Endodermal cell (in vitro differentiated cells): ENCODE results near the gene GCG. TPM values are rescaled to one million over a fixed set of nuclear protein-coding genes. Genes with fewer than 3 reads are reported as not detected.
A peak's percentile ranks its signal among the peaks of the same experiment; 100 is the strongest.

Source experiments
- DNase-seq: peaks from one replicate; pipeline ENCODE4 v3.0.0-alpha.2; 2017
- H3K27ac ChIP-seq: 2 replicates; pipeline ENCODE4 v1.5.1; 2013; ENCODE audit warnings: mild to moderate bottlenecking, low read depth, low read length, moderate library complexity
- H3K27me3 ChIP-seq: 2 replicates; pipeline ENCODE4 v1.6.1; 2013; ENCODE audit warnings: mild to moderate bottlenecking, low read length, moderate library complexity; ENCODE audit not compliant: insufficient read depth, control insufficient read depth, poor library complexity, severe bottlenecking
- H3K36me3 ChIP-seq: 2 replicates; pipeline ENCODE4 v1.7.0; 2013; ENCODE audit warnings: mild to moderate bottlenecking, low read length, moderate library complexity; ENCODE audit not compliant: control insufficient read depth, insufficient read depth
- H3K4me1 ChIP-seq: one replicate; pipeline ENCODE4 v1.7.0; 2013; ENCODE audit warnings: low read length; ENCODE audit not compliant: control insufficient read depth, insufficient read depth
- H3K4me3 ChIP-seq: 2 replicates; pipeline ENCODE4 v1.5.1; 2013; ENCODE audit warnings: mild to moderate bottlenecking, low read length, moderate library complexity
- H3K9ac ChIP-seq: 2 replicates; pipeline ENCODE4 v1.6.1; 2013; ENCODE audit warnings: mild to moderate bottlenecking, low read length, moderate library complexity; ENCODE audit not compliant: poor library complexity, severe bottlenecking; ENCODE audit errors: extremely low read depth
- H3K9me3 ChIP-seq: 2 replicates; pipeline ENCODE4 v1.6.1; 2013; ENCODE audit warnings: mild to moderate bottlenecking, low read length, moderate library complexity; ENCODE audit not compliant: control insufficient read depth
- H3K27ac Mint-ChIP-seq: 2 replicates; pipeline ENCODE4 v1.8.0; 2020; ENCODE audit warnings: mixed read lengths
- H3K27me3 Mint-ChIP-seq: 2 replicates; pipeline ENCODE4 v1.8.0; 2021; ENCODE audit warnings: mild to moderate bottlenecking, mixed read lengths; ENCODE audit not compliant: insufficient read depth
- H3K36me3 Mint-ChIP-seq: 2 replicates; pipeline ENCODE4 v1.8.0; 2020; ENCODE audit warnings: low read depth, mixed read lengths
- H3K4me1 Mint-ChIP-seq: 2 replicates; pipeline ENCODE4 v1.8.0; 2020; ENCODE audit warnings: mixed read lengths
- H3K4me3 Mint-ChIP-seq: 2 replicates; pipeline ENCODE4 v1.8.0; 2020; ENCODE audit warnings: mild to moderate bottlenecking, moderate library complexity, mixed read lengths
- H3K9me3 Mint-ChIP-seq: 2 replicates; pipeline ENCODE4 v1.8.0; 2020; ENCODE audit warnings: mild to moderate bottlenecking, mixed read lengths
- WGBS, 2 experiments: methylation state at CpG; one replicate each; pipeline versions ENCODE4 v1.1.5 to v1.1.7; 2013; ENCODE audit warnings: missing lambda C conversion rate in 2 of 2, mixed read lengths in 1 of 2; ENCODE audit not compliant: insufficient coverage in 1 of 2, insufficient read length in 1 of 2; 5-methylcytosine and 5-hydroxymethylcytosine counted together
- total RNA-seq, 2 donors: library from RNA; stranded (reverse); fragmentation: NEBNext Ultra II Directional in 1 of 2; extraction: Animal tissue kit (Norgen Biotek cat#: 25700) in 1 of 2; gene quantifications; 2 replicates in 1 of 2; 3 replicates in 1 of 2; pipeline ENCODE4 v1.2.1, GENCODE V29; 2021
- TF ChIP-seq, protein P1 (sequence below): fragments of 200-600 bp; sonication (generic); conservative IDR thresholded peaks from 2 replicates; pipeline ENCODE4 v1.5.0; 2021; ENCODE audit warnings: antibody characterized with exemption, mild to moderate bottlenecking

GCG gene
- total RNA-seq, 2 donors from 2014 or later: not detected

- Histone ChIP-seq H3K36me3 (no peaks in the 10 kb centered on the region), H3K4me1 (no peaks in the 10 kb centered on the region), H3K9ac (no peak overlapping the region), H3K9me3 (no peaks in the 10 kb centered on the region), H3K27me3 (no peaks in the 10 kb centered on the region), H3K4me3 (no peak overlapping the region), H3K27ac (no peak overlapping the region)
- no peaks in the 10 kb centered on the region for H3K4me1 Mint-ChIP-seq
- no peaks in the 10 kb centered on the region for H3K27me3 Mint-ChIP-seq
- H3K36me3 Mint-ChIP-seq: no peaks in the 10 kb centered on the region
- no peak overlapping the region for H3K4me3 Mint-ChIP-seq
- TF ChIP-seq, protein P1, sequence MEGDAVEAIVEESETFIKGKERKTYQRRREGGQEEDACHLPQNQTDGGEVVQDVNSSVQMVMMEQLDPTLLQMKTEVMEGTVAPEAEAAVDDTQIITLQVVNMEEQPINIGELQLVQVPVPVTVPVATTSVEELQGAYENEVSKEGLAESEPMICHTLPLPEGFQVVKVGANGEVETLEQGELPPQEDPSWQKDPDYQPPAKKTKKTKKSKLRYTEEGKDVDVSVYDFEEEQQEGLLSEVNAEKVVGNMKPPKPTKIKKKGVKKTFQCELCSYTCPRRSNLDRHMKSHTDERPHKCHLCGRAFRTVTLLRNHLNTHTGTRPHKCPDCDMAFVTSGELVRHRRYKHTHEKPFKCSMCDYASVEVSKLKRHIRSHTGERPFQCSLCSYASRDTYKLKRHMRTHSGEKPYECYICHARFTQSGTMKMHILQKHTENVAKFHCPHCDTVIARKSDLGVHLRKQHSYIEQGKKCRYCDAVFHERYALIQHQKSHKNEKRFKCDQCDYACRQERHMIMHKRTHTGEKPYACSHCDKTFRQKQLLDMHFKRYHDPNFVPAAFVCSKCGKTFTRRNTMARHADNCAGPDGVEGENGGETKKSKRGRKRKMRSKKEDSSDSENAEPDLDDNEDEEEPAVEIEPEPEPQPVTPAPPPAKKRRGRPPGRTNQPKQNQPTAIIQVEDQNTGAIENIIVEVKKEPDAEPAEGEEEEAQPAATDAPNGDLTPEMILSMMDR: no peak
- no peaks in the 10 kb centered on the region for H3K9me3 Mint-ChIP-seq
- DNase-seq: peak; percentile 68
- WGBS, 2 experiments: 69 to 82% methylated on average over 2 of the region's 2 CpGs
- H3K27ac Mint-ChIP-seq: no peak overlapping the region
These were observed 26.9 kb downstream of the GCG start for GRCh38 chr2:162125138-162125537.

DNA sequence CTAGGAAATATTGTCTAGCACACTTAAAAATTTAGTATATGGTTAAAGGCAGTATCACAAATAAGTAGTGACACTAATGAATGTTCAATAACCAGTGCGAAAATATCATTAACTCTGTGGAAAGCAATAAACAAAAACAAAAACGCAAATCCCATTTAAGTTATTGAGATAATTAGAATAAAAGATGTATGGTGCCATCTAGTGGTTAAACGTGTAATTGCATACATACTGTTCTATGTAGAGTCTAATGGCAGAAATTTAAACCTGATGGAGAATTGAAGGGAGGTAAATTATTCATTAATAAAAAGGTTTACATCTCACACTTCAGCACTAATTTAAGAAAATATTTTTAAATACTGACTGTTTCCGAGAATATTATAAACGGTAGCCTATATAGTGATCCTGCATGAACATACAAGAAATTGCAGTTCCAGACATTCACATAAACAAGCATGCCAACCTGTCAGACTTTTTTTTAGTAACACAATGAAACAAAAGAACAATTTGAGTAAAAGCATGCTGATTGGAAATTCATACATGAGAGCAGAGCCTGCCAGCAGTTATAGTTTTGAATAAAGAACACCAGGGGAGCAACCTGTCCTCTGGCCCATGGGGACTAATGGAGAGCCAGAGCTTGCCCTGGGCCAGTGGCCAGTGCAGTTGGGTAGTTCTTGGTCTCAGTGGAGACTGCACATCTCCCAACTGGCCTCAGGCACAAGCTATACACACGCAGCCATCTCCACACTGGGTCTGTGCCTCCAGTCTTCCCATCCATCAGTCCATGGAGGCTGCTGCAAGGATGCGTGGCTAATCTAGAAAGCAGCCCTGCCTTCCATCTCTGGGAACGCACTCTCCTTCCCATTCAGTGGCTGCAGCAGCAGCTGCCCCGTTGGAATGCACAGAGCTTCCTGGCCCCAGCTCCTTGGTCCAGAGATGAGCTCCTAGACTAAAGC lies 28.0 kb downstream of the GCG start:
- Mint-ChIP-seq H3K4me3 (no peak overlapping the region), H3K27me3 (no peaks in the 10 kb centered on the region), H3K27ac (no peak overlapping the region), H3K4me1 (no peaks in the 10 kb centered on the region), H3K36me3 (no peaks in the 10 kb centered on the region), H3K9me3 (no peaks in the 10 kb centered on the region)
- no peak for DNase-seq
- Histone ChIP-seq H3K9me3 (no peaks in the 10 kb centered on the region), H3K9ac (no peak overlapping the region), H3K27ac (no peak overlapping the region), H3K36me3 (no peaks in the 10 kb centered on the region), H3K4me1 (no peaks in the 10 kb centered on the region), H3K27me3 (no peaks in the 10 kb centered on the region), H3K4me3 (no peak overlapping the region)
- WGBS, 2 experiments: 49 to 80% methylated on average over 4 to 8 of the region's 9 CpGs
- TF ChIP-seq, protein P1: peak; percentile 86

GRCh38 chr2:162118166-162119031 lies 33.6 kb downstream of the GCG start:
- Mint-ChIP-seq H3K36me3 (peaks cover 5% of the 10 kb centered on the region), H3K9me3 (peaks cover 16% of the 10 kb centered on the region), H3K27me3 (peaks cover 7% of the 10 kb centered on the region), H3K4me3 (no peak overlapping the region), H3K27ac (no peak overlapping the region), H3K4me1 (peaks cover 6% of the 10 kb centered on the region)
- TF ChIP-seq, protein P1: no peak
- no peak for DNase-seq
- WGBS, 2 experiments: 90 to 91% methylated on average over 5 to 7 of the region's 7 CpGs
- no peaks in the 10 kb centered on the region for H3K27me3 ChIP-seq
- H3K4me1 ChIP-seq: no peaks in the 10 kb centered on the region
- no peak overlapping the region for H3K4me3 ChIP-seq
- no peak overlapping the region for H3K27ac ChIP-seq
- H3K9ac ChIP-seq: no peak overlapping the region
- peaks cover 15% of the 10 kb centered on the region for H3K9me3 ChIP-seq
- no peaks in the 10 kb centered on the region for H3K36me3 ChIP-seq
